AG04449 (cell line): ENCODE data around the gene IZUMO4.
A peak's percentile ranks its signal among the peaks of the same experiment; 100 is the strongest.
"Not testable (repeated sequence)": the region's sequence is repeated elsewhere in the genome, so short reads cannot be mapped to it uniquely, and the experiment has no call there.

Experiments used
- CTCF ChIA-PET: fragments of 350-600 bp; formaldehyde crosslinking; extraction: SDS; loops from one replicate; lab custom pipeline; 2021; ENCODE audit warnings: antibody characterized with exemption; lab: Yijun Ruan, JAX
- POLR2A ChIA-PET: fragments of 400-600, 350-600 bp; formaldehyde crosslinking; extraction: SDS; loops from one replicate; lab custom pipeline; 2020; ENCODE audit warnings: antibody characterized with exemption, inconsistent platforms; lab: Yijun Ruan, JAX
- DNase-seq: peaks from one replicate; pipeline ENCODE4 v3.0.0-alpha.2; 2010; ENCODE audit warnings: low read depth, low spot score
- H3K4me3 ChIP-seq: 2 replicates; pipeline ENCODE4 v1.5.1; 2011; ENCODE audit warnings: low read depth, mild to moderate bottlenecking, control low read depth, low read length
- CTCF ChIP-seq: IDR thresholded peaks from one replicate; pipeline ENCODE4 v1.5.1; 2011; ENCODE audit warnings: mild to moderate bottlenecking, moderate library complexity, low read length, control low read depth, inconsistent platforms; ENCODE audit not compliant: insufficient read depth; ENCODE audit errors: missing control alignments

IZUMO4 gene

GRCh38 chr19:2087621-2088100 is 9.1 kb upstream of the IZUMO4 start:
- no peak for DNase-seq
- ChIA-PET POLR2A (no interaction called here), CTCF (interaction anchor here (1.4 to 1.7 kb wide), 4 partner anchors 8 to 68 kb away, joined by 3 to 9 read pairs (median 4); partner anchors contain the start of gene MOB3A)
- no peak for TF ChIP-seq CTCF
- H3K4me3 ChIP-seq, result no peak overlapping the region

- TF ChIP-seq CTCF, result no peak
- no peak for DNase-seq
- no peak overlapping the region for H3K4me3 ChIP-seq
- POLR2A ChIA-PET, result no interaction called here
- CTCF ChIA-PET, result interaction anchor here (0.8 to 1.7 kb wide), 2 partner anchors 19 to 160 kb away, joined by 3 to 9 read pairs; no protein-coding TSS in a partner anchor
Measured at GRCh38 chr19:2089001-2089711, 7.6 kb upstream of the IZUMO4 start.

DNA sequence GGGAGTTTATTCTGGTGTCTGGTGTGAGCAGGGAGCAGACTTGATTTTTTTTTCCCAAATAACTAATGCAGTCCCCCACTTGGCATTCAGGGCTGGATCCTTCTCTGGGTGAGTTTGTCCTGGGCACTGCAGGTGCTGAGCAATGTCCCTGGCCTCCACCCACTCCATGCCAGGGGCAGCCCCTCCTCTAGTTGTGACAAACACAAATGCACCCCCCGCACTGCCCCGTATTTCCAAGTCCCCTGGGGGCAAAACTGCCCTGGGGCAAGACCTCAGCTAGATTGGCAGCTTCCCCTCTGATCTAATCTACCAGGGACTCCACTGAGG is 7.0 kb upstream of the IZUMO4 start:
- no peak for DNase-seq
- TF ChIP-seq CTCF, result no peak
- H3K4me3 ChIP-seq, result no peak overlapping the region
- POLR2A ChIA-PET, result no interaction called here
- CTCF ChIA-PET, result interaction anchor here (0.8 kb wide), 1 partner anchor 160 kb away, joined by 3 read pairs; no protein-coding TSS in a partner anchor

GRCh38 chr19:2091926-2092525 is 4.7 kb upstream of the IZUMO4 start:
- H3K4me3 ChIP-seq, DNase-seq: not testable (repeated sequence)
- POLR2A ChIA-PET, result interaction anchor here (0.7 kb wide), 1 partner anchor 9 kb away, joined by 3 read pairs; no protein-coding TSS in a partner anchor
- CTCF ChIA-PET, result interaction anchor here (1.0 to 2.6 kb wide), 6 partner anchors 10 to 123 kb away, joined by 3 to 8 read pairs (median 4); no protein-coding TSS in a partner anchor

GRCh38 chr19:2096034-2096479 is 658 bp upstream of the IZUMO4 start, which contains the start of gene MOB3A:
Gene MOB3A (minus strand): TSS chr19:2096326. CDS start chr19:2078560, 17,766 bp downstream.
- CTCF ChIA-PET, result interaction anchor here (0.7 to 3.0 kb wide), 5 partner anchors 9 to 166 kb away, joined by 3 to 15 read pairs (median 5); no protein-coding TSS in a partner anchor
- peak within 1 kb of the TSS; percentile 75 for H3K4me3 ChIP-seq
- POLR2A ChIA-PET, result no interaction called here
- peak; percentile 69 for TF ChIP-seq CTCF
- peak; percentile 54 for DNase-seq

DNA sequence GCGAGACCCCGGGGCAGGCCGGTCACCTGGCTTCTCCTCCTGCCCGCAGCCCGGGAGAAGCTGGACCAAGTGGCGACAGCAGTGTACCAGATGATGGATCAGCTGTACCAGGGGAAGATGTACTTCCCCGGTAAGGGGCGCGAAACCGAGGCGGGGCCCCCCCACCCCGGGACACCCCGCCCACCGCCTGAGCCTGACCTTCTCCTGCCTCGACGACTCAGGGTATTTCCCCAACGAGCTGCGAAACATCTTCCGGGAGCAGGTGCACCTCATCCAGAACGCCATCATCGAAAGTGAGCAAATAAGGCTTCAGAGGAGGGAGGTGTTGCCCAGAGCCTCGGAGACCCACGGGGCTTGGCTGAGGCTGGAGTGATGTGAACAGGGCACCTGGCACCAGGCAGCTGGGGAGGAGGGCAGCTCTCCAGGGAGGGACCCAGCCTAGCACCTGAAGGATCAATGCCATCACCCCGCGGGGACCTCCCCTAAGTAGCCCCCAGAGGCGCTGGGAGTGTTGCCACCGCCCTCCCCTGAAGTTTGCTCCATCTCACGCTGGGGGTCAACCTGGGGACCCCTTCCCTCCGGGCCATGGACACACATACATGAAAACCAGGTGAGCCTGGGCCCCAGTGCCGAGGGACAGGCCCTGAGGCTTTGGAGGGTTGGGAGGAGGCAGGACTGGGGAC is 629 bp downstream of the IZUMO4 start:
- TF ChIP-seq CTCF, result no peak
- no peak for DNase-seq
- ChIA-PET POLR2A (no interaction called here), CTCF (interaction anchor here (0.9 to 2.0 kb wide), 2 partner anchors 78 to 143 kb away, joined by 3 to 10 read pairs; no protein-coding TSS in a partner anchor)
- H3K4me3 ChIP-seq, result peak overlapping the region; percentile 57
